Panc1 (cell line): ENCODE results near the gene OBP2A.

Experiments used
- POLR2AphosphoS5 ChIP-seq: IDR thresholded peaks from 2 replicates; pipeline ENCODE4 v1.6.1; 2012; ENCODE audit warnings: mild to moderate bottlenecking, low read depth, low read length, moderate library complexity
- TF ChIP-seq, protein P1 (sequence below): fragments of 450-650 bp; IDR thresholded peaks from 2 replicates; pipeline ENCODE4 v1.5.1; 2017; ENCODE audit warnings: mild to moderate bottlenecking

DNA sequence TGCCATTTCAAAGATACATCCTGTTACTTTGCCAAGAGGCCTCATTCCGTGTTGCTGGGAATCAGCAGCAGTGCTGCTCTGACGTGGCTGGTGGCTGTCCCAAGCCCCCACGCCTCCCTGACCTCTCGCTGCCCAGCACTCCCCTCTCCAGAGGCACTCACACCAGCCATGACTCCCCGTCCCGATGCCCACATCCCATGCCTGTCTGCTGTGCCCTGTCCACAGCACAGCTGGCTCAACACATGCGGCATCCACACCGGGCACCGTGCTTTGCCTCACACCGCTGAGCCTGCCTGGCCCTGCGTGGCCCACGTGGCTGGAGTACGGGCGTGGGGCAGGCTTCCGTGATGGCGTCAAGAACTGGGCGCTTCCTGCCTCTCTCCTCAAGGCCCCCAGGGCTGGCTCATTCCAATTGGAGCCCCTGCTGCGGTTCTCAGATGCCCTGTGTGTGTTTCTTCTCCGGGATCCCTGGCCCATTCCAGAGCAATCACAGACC, 32.5 kb upstream of the OBP2A start:
- TF ChIP-seq, protein P1, sequence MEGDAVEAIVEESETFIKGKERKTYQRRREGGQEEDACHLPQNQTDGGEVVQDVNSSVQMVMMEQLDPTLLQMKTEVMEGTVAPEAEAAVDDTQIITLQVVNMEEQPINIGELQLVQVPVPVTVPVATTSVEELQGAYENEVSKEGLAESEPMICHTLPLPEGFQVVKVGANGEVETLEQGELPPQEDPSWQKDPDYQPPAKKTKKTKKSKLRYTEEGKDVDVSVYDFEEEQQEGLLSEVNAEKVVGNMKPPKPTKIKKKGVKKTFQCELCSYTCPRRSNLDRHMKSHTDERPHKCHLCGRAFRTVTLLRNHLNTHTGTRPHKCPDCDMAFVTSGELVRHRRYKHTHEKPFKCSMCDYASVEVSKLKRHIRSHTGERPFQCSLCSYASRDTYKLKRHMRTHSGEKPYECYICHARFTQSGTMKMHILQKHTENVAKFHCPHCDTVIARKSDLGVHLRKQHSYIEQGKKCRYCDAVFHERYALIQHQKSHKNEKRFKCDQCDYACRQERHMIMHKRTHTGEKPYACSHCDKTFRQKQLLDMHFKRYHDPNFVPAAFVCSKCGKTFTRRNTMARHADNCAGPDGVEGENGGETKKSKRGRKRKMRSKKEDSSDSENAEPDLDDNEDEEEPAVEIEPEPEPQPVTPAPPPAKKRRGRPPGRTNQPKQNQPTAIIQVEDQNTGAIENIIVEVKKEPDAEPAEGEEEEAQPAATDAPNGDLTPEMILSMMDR, result no peak
- no peak for TF ChIP-seq POLR2AphosphoS5
